Germinal center (tissue), 1 donor: Measurements from ENCODE around the gene LILRB2.
"Not testable (repeated sequence)": the region's sequence is repeated elsewhere in the genome, so short reads cannot be mapped to it uniquely, and the experiment has no call there.

ENCODE experiments used
- DNase-seq: peaks from one replicate; pipeline ENCODE4 v3.0.0; 2012; ENCODE audit warnings: mixed read lengths, low spot score

Gene LILRB2

DNA sequence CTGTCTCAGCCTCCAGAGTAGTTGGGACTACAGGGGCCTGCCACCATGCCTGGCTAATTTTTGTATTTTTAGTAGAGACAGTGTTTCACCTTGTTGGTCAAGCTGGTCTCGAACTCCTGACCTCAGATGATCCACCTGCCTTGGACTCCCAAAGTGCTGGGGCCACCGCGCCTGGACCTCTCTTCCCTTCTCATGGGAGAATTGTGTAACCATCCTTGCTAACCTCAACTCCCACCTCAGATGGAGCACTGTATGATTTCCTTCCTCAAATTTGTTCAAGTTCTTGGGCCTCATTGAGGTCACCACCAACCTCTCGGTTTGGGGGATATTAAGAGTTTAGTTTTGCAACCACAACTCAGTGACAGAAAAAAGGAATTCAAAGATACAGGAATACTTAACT lies 21.3 kb upstream of the LILRB2 start:
- no peak for DNase-seq

DNA sequence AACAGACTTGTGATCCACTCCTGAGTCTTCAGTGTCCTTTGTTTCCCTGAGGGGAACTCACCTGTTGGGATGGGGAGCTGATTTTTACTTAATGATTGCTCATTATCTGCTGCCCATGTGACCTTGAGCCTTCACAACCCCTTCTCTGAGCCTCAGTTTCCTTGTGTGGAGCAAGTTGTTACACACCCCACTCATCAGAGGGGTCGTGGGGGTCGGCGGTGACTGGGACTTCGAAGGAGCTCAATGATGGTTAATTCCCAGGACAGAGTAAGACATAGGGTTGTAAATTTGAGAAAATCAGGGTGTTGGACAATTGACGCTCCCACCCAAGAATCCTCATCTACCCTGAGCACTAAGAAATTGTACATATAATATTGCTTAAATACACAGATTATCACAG lies 18.6 kb upstream of the LILRB2 start:
- DNase-seq, result no peak

DNA sequence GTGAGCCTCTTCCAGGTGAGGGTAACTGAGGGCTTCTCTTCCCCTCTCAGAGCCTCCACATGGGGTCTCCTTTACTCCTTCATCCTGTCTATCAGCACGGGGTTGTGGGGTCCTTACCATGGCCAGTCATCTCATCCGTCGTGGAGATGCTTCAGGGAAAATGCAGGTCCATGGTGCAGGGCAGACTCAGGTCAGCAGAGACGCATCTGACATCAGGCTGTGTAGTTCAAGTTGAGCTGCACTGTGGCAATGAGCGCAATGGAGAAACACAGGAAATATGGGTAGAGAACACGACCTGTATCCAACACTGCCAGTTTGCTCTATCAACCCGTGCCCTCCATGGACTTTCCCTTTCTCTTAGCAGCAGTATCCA lies 18.2 kb upstream of the LILRB2 start:
- DNase-seq, result no peak

DNA sequence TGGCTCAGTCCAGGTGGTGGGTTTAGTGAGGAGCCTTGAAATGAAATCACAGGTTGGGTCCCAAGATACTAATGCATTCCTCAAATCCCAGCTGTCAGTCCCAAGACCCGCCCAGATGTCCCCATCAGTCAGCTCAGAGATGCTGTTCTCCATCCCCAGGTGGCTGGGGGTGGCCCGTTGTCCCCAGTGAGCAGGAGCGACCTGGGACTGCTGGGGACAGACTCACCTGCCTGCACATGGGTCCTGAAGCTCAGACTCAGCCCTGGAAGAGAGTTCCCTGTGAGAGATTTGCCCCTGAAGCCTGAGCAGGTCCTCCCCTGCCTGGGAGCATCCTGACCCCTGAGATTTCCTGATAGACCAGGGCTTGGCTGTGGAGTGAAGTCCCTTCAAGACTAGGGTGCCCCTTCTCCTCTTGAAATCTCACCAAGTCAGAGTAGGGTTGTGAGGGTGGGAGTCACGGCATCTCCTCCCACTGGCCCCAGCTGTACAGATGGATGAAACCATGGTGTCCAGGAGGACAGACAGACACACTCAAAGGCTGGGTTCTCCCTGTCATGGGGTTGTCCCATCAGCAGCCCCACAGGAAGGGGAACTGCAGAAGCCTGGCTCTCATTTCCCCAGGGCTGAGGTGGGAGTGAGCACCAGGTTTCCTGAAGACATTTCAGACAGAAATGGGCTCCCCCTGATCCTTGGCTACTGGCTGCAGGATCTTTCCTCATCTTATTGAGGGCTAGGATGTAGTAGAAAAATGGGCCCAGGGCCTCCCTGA lies 17.6 kb upstream of the LILRB2 start:
- no peak for DNase-seq

DNA sequence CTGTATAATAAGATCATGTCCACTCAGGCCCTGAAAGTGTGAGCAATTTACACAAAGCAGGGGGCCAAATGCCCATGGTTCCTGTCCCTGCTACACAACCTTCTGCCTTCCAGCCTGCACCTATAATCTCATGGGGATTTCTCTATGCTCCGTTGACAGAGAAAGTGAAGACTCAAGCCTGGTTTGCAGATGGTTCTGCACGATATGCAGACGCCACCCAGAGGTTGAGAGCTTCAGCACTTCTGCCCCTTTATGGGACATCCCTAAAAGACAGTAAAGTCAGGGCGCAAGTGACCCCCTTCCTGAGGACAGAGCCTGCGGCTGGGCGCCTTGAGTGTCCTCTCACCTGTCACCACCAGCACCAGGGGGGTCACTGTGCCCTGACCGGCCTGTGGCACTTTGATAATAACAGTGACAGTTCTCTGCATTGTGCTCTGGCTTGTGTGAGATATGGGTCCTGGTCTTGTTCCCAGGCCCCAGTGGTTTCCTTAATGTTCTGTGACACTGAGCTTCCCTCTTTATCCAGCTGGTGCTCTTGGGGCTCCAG lies 16.9 kb upstream of the LILRB2 start:
- DNase-seq, result peak; percentile 37

DNA sequence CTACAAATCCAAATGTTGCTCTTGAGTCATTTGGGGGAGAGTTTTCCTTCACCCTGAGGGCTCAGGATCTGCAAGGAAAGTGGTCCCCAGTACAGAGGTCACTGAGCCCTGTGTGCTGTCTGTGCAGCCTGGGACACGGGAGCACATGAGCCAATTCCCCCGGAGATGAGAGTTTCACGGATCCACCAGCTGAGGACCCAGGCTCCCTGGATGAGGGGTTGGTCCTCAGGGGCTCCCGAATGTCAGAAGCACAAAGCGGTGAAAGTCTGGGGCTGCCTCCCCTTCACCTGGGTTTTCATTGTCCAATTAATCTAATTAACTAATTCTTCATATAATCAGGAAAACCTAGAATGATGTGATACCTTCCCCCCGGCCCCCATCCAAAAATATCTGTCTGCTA lies 13.6 kb upstream of the LILRB2 start:
- DNase-seq, result no peak

DNA sequence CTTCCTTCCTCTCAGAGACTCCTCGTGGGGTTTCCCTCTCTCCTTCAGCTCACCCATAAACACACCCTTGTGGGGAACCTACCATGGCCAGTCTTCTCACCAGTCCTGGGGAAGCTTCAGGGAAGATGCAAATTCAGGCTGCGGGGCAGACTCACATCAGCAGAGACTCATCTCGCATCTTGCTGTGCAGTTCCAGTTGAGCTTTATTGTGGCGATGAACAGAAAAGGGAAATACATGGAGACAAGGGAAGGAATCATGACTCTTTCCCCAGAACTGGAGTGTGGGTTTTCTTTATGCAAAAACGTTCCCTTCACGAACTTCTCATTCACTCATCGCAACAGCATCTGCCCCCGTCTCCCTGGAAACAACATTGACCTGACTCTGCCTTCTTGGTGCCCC lies 8.2 kb upstream of the LILRB2 start:
- DNase-seq, result not testable (repeated sequence)

DNA sequence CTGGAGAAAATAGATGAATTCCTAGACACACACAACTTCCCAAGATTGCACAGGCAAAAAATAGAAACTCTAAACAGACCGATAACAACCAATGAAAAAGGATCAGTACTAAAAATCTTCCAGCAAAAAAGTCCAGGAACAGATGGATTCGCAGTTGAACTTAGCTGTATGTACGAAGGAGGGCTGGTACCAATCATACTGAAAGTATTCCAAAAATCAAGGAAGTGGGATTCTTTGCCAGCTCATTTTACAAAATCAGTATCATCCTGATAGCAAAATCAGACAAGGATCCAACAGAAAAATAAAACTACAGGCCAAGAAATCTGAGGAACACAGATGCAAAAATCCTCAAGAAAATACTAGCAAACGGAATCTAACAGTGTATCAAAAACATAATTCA lies 6.5 kb upstream of the LILRB2 start:
- no peak for DNase-seq

DNA sequence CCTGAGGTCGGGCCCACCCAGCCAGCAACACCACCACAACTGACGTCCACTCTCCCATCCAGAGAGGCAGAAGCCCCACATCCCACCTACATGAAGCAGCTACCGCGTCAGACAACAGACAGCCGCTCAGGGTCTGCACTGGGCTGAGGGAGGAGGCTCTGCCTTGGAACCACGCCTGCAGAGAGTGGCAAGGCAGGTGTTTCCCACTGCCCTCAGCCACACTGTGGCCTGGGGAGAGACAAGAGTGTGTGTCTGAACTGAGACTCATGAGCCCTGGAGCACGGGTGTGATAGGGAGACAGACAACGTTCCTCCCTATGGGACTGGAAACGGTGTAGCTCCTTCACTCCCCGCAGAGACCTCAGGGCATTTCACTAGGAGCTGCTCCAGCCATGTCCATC lies 5.4 kb upstream of the LILRB2 start:
- not testable (repeated sequence) for DNase-seq

DNA sequence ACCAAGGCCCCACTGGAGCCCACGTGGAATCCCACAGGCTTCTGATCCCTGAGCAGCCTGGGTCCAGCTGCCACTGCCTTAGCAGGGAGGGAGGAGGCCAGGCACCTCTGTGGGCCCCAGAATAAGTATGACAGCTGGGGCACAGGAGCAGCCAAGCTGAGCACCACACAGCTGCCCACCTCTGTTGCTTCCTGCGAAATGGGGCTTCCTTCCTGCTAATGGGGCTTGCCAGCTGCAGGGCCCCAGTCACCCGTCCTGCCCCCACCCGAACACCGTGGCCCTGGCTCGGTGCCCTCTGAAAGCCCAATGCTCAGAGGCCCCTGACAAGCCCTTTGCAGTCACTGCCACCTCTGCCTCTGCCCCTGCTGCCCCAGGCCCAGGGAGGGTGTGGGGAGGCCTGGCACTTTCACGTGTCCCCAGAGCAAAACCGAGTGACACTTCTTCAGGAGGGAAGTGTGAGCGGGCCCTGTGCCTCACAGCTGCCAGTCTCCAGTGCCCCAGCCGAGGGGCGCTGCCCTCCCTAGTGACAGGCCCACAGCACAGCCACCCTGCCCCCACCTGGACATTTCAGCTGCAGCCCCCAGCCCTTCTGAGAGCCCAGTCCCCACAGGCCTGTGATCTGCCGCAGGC lies 4.6 kb upstream of the LILRB2 start:
- DNase-seq, result not testable (repeated sequence)

DNA sequence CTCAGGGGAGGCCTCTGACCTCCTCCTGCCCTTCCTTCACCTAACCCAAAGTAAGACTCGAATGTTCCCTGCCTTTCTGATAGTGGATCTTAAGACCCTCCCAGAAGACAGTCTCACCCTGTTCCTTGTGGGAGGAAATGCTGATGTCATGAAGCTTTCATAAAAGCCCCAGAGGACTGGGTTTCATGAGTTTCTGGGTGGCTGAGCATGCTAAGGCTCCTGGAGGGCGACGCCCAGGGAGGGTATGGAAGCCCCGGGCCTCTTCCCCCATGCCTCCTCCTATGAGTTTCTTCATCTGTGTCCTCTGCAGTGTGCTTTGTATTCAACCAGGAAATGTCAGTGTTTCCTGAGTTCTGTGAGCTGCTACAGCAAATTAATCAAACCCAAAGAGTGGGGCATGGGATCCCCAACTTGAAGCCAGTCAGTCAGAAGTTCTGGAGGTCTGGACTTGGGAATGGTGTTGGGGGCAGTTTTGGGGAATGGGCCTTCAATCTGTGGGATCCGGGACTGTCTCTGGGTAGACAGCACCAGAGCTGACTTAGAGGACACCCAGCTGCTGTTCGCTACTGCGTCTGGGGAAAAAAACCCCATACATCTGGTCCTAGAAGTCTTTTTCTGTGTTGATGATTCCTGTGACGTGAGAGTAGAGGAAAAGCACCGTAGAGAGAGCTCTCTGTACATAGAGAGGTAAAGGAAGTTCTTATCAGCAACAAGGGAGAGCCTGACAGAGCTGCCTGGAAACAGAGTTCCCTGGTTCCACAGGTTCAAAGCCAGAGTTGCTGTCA lies 2.0 kb upstream of the LILRB2 start:
- no peak for DNase-seq

DNA sequence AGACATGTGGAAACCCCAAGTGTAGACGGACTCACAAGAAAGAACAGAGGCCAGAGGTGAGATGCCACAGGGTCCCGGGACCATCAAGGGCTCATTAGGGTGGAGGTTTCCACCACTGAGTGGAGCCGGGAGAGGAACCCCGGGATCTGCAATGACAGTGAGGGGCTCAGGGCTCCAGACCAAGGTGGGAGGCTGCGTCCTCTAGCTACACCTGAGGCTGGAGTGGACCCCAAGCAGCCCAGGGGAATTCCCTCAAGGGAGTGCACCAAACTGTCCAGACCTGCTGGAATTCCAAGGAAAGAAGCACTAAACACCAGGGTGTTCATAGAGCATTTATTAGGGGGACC lies 792 bp upstream of the LILRB2 start:
- DNase-seq, result not testable (repeated sequence)

DNA sequence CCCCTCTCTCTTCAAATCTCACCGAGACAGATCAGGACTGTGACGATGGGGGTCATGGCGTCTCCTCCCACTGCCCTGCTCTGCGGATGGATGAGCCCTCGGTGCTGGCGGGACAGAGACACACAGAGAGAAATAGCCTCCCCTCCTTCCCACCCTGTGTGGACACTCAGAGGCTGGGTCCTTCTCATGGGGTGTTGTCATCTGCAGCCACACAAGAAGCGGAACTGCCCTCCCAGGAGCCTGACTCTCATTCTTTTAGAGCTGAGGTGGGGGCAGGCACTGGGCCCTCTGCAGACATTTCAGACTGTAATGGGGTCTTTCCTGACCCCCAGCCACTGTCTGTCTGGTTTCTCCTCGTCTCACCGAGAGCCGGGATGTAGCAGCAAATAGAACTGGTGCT lies 469 bp downstream of the LILRB2 start:
- DNase-seq, result not testable (repeated sequence)

DNA sequence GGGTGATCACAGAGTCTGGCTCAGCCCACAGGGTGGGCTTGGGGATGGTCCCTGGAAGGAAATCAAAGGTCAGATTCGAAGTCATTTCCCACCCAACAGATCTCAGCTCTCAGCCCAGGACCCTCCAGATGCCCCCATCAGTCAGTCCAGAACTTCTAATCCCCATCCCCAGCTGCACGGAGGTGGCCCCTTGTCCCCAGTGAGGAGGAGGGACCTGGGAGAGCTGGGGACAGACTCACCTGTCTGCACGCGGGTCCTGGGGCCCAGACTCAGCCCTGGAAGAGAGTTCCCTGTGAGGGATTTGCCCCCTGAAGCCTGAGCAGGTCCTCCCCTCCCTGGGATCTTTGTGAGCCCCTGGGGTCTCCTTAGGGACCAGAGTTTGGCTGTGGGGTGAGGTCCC lies 885 bp downstream of the LILRB2 start:
- not testable (repeated sequence) for DNase-seq

DNA sequence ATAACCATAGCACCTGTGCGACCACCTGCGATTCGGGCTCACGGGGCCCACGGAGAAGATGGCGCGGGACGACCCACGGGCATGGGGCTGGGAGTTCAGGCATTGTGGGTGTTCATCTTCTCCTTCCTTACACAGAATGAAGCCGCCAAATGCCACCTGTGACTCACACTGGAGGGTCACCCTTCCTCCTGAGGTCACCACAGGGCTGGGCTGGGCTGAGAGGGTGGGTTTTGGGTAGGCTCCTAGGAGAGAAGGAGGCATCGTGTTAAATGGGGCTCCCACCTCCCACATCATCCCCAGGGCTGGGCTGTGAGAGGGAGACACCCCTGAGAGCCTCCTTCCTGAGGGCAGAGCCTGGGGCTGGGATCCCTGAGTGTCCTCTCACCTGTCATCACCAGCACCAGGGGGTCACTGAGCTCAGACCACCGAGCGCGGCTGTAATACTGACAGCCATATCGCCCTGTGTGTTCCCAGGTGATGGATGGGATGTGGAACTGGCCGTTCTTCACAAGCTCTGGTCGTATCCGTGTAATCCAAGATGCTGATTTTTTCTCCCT lies 1.4 kb downstream of the LILRB2 start:
- DNase-seq, result no peak

DNA sequence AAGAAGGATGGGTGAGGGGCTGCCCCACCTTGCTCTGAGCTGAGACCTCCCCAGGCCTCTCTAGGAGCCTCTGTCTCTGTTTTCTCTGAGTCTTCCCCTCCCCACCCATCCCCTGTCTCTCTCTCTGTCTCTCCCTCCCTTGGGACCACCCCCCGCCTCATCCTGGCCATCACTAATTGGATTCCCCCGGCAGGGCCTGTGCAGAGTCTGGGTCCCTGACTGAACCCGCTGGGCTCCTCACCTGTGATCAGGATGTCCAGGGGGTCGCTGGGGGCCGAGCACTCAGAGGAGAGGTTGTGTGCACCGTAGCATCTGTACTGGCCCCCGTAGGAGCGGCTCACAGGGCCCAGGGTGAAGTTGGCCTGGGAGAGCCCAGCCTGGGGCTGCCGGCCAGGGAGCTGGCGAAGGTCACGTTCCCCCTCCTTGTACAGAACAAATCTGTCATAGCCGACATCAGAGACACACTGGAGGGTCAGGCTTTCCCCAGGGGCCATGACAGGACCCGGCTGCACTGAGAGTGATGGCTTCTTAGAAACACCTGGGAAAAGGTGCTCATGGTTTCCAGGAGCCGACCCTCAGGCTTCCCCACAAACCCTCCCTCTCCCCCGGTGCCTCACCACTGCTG lies 2.2 kb downstream of the LILRB2 start:
- DNase-seq, result not testable (repeated sequence)

DNA sequence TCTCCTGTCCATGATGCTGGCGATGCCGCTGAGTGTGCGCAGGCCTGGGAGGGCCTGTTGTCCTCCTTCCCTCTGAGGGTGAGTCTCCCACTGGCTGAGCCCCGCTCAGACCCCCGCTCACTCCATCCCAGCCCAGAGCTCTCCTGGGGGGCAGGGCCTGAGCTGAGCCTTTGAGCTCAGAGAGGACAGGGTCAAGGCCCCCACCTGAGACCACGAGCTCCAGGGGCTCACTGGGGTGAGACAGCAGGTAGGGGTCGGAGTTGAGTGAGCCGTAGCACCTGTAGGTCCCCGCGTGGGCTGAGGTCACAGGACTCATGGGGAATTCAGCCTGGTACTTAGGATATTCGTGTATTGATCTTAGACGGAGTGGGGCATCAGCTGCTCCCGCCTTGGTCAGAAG lies 2.9 kb downstream of the LILRB2 start:
- not testable (repeated sequence) for DNase-seq

DNA sequence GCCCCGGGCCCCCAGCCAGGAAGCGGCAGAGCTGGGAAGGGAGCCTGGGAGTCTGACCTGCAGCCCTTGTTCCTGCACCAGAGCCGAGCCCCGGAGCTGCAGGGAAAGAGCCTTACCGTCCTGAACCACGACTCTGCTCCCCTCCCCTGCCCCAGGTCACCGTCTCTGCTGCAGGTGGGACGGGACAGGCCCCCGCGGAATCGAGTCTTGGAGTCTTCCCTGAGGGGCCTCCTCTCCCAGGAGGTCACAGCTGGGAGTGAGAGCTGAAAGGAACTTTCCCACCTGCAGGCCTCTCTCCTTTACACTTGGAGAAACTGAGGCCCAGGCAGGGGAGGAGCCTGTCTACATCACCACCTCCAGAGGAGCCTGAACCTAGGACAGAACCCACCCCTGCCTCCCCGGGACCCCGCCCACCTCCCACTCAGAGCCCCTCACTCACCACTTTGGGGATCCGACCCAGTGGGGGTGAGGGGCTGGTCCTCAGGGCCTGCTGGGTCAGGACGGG lies 3.7 kb downstream of the LILRB2 start:
- not testable (repeated sequence) for DNase-seq

DNA sequence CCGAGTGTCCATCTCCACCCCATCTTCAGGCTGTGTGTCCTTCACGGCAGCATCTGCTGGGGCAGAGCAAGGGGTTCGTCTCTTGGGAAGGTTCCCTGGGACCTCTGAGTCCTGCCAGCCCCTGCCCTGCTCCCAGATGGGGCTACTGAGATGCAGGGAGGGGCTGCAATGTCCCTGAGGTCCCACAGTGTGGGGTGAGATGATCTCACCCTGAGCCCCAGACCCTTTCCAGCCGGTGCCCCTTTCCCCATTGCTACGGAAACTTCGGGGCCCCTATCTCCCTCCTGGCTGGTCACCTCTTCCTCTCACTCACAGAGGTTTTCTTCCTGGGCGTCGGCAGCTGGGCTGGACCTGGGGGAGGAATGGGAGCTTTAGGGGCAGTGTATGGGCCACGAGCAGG lies 5.0 kb downstream of the LILRB2 start:
- no peak for DNase-seq

DNA sequence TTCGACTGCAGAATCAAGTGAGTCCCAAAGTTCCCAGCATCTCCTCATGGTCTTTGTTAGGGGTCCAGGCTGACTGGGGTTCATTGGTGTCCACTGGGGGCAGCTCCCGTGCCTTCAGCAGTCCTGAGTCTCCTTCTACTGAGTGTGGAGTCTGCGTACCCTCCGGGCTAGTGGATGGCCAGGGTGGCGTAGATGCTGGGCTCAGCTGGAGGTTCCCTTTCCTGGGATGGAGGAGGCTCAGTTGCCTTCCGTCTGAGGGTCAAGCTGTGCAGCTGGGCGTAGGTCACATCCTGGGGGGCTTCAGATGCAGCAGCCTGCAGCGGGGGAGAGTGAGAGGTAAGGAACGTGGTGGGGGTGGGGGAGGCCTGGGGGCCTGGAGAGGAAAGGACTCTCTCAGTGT lies 6.4 kb downstream of the LILRB2 start:
- not testable (repeated sequence) for DNase-seq

DNA sequence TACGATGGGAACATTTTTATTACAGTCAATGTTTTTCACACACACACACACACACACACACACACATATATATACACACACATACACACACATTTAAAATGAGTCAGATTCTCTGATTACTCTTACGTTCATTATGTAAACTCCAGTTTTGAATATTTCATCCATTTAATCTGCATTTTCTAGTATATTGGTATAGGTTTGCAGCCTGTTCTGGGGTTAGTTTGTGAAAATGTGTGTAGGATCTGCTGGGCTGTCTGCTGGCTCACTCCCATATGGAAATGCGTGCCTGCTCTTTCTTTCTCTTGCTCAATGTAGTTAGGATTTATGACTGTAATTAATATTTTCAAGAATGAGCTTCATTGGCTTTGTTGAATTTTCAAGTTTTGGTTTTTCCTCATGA lies 7.1 kb downstream of the LILRB2 start:
- DNase-seq, result no peak

DNA sequence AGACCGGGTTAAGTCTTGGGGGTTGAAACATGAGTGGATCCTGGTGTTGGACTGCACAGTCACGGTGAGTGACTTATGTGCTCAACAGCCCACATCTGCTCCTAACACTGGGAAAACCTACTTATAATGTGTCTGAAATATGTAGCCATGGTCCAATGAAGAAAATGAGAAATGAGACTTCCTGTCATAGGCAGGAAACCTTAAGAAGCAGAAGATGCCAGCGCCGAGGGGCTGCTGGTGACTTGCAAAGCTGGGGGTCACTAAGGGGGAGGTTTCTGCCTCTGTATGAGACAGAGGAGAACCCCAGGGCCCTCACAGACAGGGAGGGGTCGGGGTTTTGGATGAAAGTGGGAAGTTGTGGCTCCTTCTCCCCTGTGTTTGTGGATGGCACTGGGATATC lies 8.7 kb downstream of the LILRB2 start:
- not testable (repeated sequence) for DNase-seq
